K562 (cell line): Measurements from ENCODE around the gene SGMS1. TPM values are rescaled to one million over a fixed set of nuclear protein-coding genes. Genes with fewer than 3 reads are reported as not detected.
A peak's percentile ranks its signal among the peaks of the same experiment; 100 is the strongest.

ENCODE experiments used
- BRCA1 ChIP-seq, 2 experiments: fragments of 450-650 bp in 1 of 2; sonication (generic) in 1 of 2; formaldehyde crosslinking in 1 of 2; IDR thresholded peaks; 2 replicates each; pipeline versions ENCODE4 v1.5.0 to v1.6.1; 2017 to 2020; ENCODE audit warnings: mild to moderate bottlenecking in 1 of 2, missing genetic modification reagents in 1 of 2
- CBX2 ChIP-seq: fragments of 200-600 bp; sonication (generic); IDR thresholded peaks from one replicate; pipeline ENCODE4 v1.6.1; 2012; ENCODE audit warnings: mild to moderate bottlenecking, low read length, inconsistent platforms; ENCODE audit not compliant: insufficient read depth, poor library complexity, severe bottlenecking
- CCAR2 ChIP-seq: fragments of 200-400 bp; formaldehyde crosslinking; IDR thresholded peaks from 2 replicates; pipeline ENCODE4 v1.6.1; 2017; ENCODE audit warnings: mild to moderate bottlenecking, low read depth, low read length
- FOS ChIP-seq: IDR thresholded peaks from 3 replicates; pipeline ENCODE4 v1.6.1; 2011; ENCODE audit not compliant: insufficient read length; ENCODE audit errors: extremely low read depth
- GATAD2A ChIP-seq: fragments of 450-650 bp; IDR thresholded peaks from 2 replicates; pipeline ENCODE4 v1.6.1; 2017
- HDAC3 ChIP-seq: fragments of 450-650 bp; IDR thresholded peaks from 2 replicates; pipeline ENCODE4 v1.6.1; 2018; ENCODE audit warnings: borderline replicate concordance, mild to moderate bottlenecking, moderate library complexity; ENCODE audit not compliant: partially characterized antibody
- HMG20A ChIP-seq: fragments of 450-650 bp; formaldehyde crosslinking; conservative IDR thresholded peaks from 2 replicates; pipeline ENCODE4 v1.4.0; 2020; ENCODE audit warnings: mild to moderate bottlenecking, mixed read lengths
- HSF4 ChIP-seq: fragments of 250-450 bp; sonication (Bioruptor Pico); IDR thresholded peaks from 2 replicates; pipeline ENCODE4 v2.1.2; 2022; ENCODE audit warnings: mild to moderate bottlenecking, moderate library complexity, borderline replicate concordance
- KLF10 ChIP-seq: fragments of 250-450 bp; sonication (Bioruptor Pico); IDR thresholded peaks from 2 replicates; pipeline ENCODE4 v1.6.1; 2021; ENCODE audit warnings: matching md5 sums
- MAFG ChIP-seq: fragments of 450-650 bp; conservative IDR thresholded peaks from 2 replicates; pipeline ENCODE4 v1.6.1; 2016; ENCODE audit warnings: missing genetic modification characterization, missing compliant biosample characterization
- MIER1 ChIP-seq: fragments of 450-650 bp; IDR thresholded peaks from 2 replicates; pipeline ENCODE4 v1.6.1; 2016; ENCODE audit warnings: antibody characterized with exemption, mild to moderate bottlenecking, low read depth
- PML ChIP-seq: IDR thresholded peaks from 2 replicates; pipeline ENCODE4 v1.6.1; 2012; ENCODE audit warnings: low read length, inconsistent platforms
- POLR2H ChIP-seq: IDR thresholded peaks from 2 replicates; pipeline ENCODE4 v1.6.1; 2016; ENCODE audit warnings: missing genetic modification characterization, low read depth, mild to moderate bottlenecking, control low read depth, missing compliant biosample characterization, moderate library complexity
- RAD21 ChIP-seq, 2 experiments: fragments of 250-450 bp in 1 of 2; fragments of 450-650 bp in 1 of 2; sonication (Bioruptor Pico) in 1 of 2; formaldehyde crosslinking in 1 of 2; IDR thresholded peaks in 1 of 2; conservative IDR thresholded peaks in 1 of 2; 2 replicates each; pipeline versions ENCODE4 v1.4.0 to v1.8.0; 2020 to 2022; ENCODE audit warnings: mild to moderate bottlenecking in 2 of 2, moderate library complexity in 1 of 2
- RBBP5 ChIP-seq: fragments of 200-600 bp; sonication (generic); IDR thresholded peaks from 2 replicates; pipeline ENCODE4 v1.6.1; 2012; ENCODE audit warnings: borderline replicate concordance, mild to moderate bottlenecking, low read length, control low read depth, inconsistent platforms; ENCODE audit not compliant: insufficient read depth, poor library complexity, severe bottlenecking
- RBM39 ChIP-seq: fragments of 200-400 bp; formaldehyde crosslinking; optimal IDR thresholded peaks from 2 replicates; pipeline ENCODE3; 2018; ENCODE audit warnings: low read depth, low read length
- RFX5 ChIP-seq: IDR thresholded peaks from 2 replicates; pipeline ENCODE4 v1.6.1; 2011; ENCODE audit warnings: low read depth, mild to moderate bottlenecking, improper control_type of control experiment, low read length
- SOX6 ChIP-seq: fragments of 450-650 bp; IDR thresholded peaks from 2 replicates; pipeline ENCODE4 v1.6.1; 2014; ENCODE audit warnings: mild to moderate bottlenecking
- TBP ChIP-seq: optimal IDR thresholded peaks from 2 replicates; pipeline ENCODE3; 2011; ENCODE audit warnings: low read depth, low read length, improper control_type of control experiment
- TCF3 ChIP-seq: sonication (generic); formaldehyde crosslinking; IDR thresholded peaks from 2 replicates; pipeline ENCODE4 v1.4.0; 2020; ENCODE audit warnings: mild to moderate bottlenecking, missing genetic modification reagents
- TGIF2 ChIP-seq: sonication (generic); formaldehyde crosslinking; IDR thresholded peaks from 2 replicates; pipeline ENCODE4 v1.8.1; 2022; ENCODE audit warnings: mild to moderate bottlenecking, missing genetic modification reagents, moderate library complexity
- TRIM24 ChIP-seq, 2 experiments: fragments of 450-650 bp; IDR thresholded peaks; 2 replicates each; pipeline ENCODE4 v1.6.1; 2016
- ZBTB1 ChIP-seq: sonication (generic); formaldehyde crosslinking; IDR thresholded peaks from 2 replicates; pipeline ENCODE4 v1.8.1; 2023; ENCODE audit warnings: missing genetic modification reagents, low read depth, mild to moderate bottlenecking, borderline replicate concordance
- ZNF197 ChIP-seq: fragments of 200-800 bp; sonication (Bioruptor generic); IDR thresholded peaks from 2 replicates; pipeline ENCODE4 v1.6.1; 2016; ENCODE audit warnings: low read depth, missing genetic modification characterization, missing compliant biosample characterization
- polyA plus RNA-seq, 8 experiments: library from polyadenylated mRNA; depleted of rRNA in 4 of 8; stranded (reverse) in 5 of 8; unstranded in 3 of 8; fragments of >200 nt; fragmentation: Nextera tagmentation in 2 of 8; fragmentation: Illumina TruSeq in 1 of 8; extraction: Ambion mirVana in 2 of 8; extraction: Trizol in 1 of 8; gene quantifications; 2 replicates each; pipeline versions ENCODE4 v1.2.1 to v1.2.3, GENCODE V29; 2011 to 2014; ENCODE audit warnings: inconsistent platforms in 1 of 8, missing spikeins in 1 of 8
- total RNA-seq, 7 experiments: library from RNA; depleted of rRNA in 6 of 7; stranded (reverse); fragments of >200 nt in 6 of 7; fragmentation: Illumina TruSeq in 2 of 7; extraction: Trizol in 2 of 7; gene quantifications; 2 replicates each; pipeline versions ENCODE4 v1.2.1 to v1.2.3, GENCODE V29; 2011 to 2021; ENCODE audit warnings: low replicate concordance in 1 of 7
- TF ChIP-seq, protein P1 (sequence below): fragments of 250-450 bp; sonication (Bioruptor Pico); IDR thresholded peaks from 2 replicates; pipeline ENCODE4 v1.5.0; 2022; ENCODE audit warnings: mild to moderate bottlenecking
- TF ChIP-seq, protein P2 (sequence below): fragments of 250-450 bp; sonication (Bioruptor Pico); IDR thresholded peaks from 2 replicates; pipeline ENCODE4 v1.4.0; 2020; ENCODE audit warnings: borderline replicate concordance

SGMS1 gene
- total and polyA plus RNA-seq, 9 of the 15 experiments (the other 6 are each of a cell fraction or from before 2014, with no cell fraction given): 22.6 to 232 (median 82.2) TPM

DNA sequence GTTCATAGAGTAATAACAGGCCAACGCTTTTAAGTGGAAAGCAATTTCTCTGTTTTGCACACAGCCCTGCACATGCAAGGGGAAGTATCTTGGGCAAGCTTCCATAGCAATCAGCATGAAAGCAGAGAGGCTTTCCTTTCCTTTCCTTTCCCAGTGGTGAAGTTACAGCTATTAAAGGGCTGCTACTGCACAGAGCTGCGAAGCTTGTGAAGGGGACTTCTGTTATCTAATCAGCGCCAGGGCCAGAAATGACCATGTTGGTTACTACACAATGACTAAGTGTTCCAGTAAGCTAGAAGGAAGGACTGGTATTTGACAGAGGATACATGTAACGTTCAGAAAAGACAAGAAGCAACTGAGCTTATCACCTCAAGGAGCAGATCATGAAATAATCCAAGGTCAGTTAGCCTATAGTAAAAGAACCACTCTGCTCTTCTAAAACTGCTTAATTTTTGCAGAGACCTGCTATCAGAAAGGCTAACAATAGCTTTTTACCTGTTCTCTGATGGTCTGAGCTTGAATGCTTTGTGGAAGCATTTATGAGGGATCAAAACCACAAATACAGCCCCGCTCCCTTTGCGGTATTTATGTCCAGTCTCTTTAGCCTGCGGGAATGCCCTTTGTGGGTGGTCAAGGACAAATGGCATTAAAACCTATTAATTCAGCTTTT is 45.9 kb downstream of the SGMS1 start (continued):
- no peak for TF ChIP-seq RBM39
- no peak; the same call in 1 of the 2 replicates for TF ChIP-seq MIER1
- TF ChIP-seq KLF10 (CRISPR knock-in tag): no peak
- TF ChIP-seq HDAC3: peak; percentile 85
- TF ChIP-seq HSF4 (CRISPR knock-in tag): peak; percentile 54; the same call in 1 of the 2 replicates
- no peak for TF ChIP-seq TGIF2 (CRISPR knock-in tag)
- TF ChIP-seq CCAR2: no peak
- TF ChIP-seq BRCA1 (IDR thresholded peaks at IDR 0.05): no peak
- TF ChIP-seq BRCA1 (CRISPR knock-in tag; IDR thresholded peaks at IDR 0.05): no peak
- TF ChIP-seq RAD21 (CRISPR knock-in tag; conservative IDR thresholded peaks at IDR 0.05 in 1 of 2, IDR thresholded peaks at IDR 0.05 in 1 of 2): peak in 1 of 2 experiments; percentile 50
- TF ChIP-seq PML: peak; percentile 91
- peak; percentile 69 for TF ChIP-seq RBBP5
- no peak for TF ChIP-seq ZBTB1 (CRISPR knock-in tag)
- peak; percentile 96 for TF ChIP-seq SOX6
- peak; percentile 73 for TF ChIP-seq TBP
- TF ChIP-seq, protein P1, sequence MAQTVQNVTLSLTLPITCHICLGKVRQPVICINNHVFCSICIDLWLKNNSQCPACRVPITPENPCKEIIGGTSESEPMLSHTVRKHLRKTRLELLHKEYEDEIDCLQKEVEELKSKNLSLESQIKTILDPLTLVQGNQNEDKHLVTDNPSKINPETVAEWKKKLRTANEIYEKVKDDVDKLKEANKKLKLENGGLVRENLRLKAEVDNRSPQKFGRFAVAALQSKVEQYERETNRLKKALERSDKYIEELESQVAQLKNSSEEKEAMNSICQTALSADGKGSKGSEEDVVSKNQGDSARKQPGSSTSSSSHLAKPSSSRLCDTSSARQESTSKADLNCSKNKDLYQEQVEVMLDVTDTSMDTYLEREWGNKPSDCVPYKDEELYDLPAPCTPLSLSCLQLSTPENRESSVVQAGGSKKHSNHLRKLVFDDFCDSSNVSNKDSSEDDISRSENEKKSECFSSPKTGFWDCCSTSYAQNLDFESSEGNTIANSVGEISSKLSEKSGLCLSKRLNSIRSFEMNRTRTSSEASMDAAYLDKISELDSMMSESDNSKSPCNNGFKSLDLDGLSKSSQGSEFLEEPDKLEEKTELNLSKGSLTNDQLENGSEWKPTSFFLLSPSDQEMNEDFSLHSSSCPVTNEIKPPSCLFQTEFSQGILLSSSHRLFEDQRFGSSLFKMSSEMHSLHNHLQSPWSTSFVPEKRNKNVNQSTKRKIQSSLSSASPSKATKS (CRISPR knock-in tag): 0 out of 2 replicates have a peak, but pooled peaks have one; percentile 51
- 0 out of 2 replicates have a peak, but pooled peaks have one; percentile 40 for TF ChIP-seq RFX5
- peak; percentile 87 for TF ChIP-seq GATAD2A
- TF ChIP-seq TRIM24 (IDR thresholded peaks at IDR 0.05): peak; percentile 67 to 89; a peak in 3 of 4 replicates
- peak; percentile 96 for TF ChIP-seq TCF3 (CRISPR knock-in tag)
- TF ChIP-seq, protein P2, sequence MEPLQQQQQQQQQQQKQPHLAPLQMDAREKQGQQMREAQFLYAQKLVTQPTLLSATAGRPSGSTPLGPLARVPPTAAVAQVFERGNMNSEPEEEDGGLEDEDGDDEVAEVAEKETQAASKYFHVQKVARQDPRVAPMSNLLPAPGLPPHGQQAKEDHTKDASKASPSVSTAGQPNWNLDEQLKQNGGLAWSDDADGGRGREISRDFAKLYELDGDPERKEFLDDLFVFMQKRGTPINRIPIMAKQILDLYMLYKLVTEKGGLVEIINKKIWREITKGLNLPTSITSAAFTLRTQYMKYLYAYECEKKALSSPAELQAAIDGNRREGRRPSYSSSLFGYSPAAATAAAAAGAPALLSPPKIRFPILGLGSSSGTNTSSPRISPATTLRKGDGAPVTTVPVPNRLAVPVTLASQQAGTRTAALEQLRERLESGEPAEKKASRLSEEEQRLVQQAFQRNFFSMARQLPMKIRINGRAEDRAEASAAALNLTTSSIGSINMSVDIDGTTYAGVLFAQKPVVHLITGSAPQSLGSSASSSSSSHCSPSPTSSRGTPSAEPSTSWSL (CRISPR knock-in tag): no peak
- peak; percentile 37 for TF ChIP-seq FOS
- peak; percentile 46; the same call in 1 of the 2 replicates for TF ChIP-seq ZNF197 (CRISPR knock-in tag)
- peak; percentile 55; the same call in 1 of the 2 replicates for TF ChIP-seq HMG20A (CRISPR knock-in tag)
- no peak for TF ChIP-seq CBX2
- peak; percentile 93 for TF ChIP-seq MAFG (tag)
- TF ChIP-seq POLR2H (tag): peak; percentile 60; the same call in 1 of the 2 replicates
